GM13976 (cell line): Measurements from ENCODE around the gene RELN.

Source experiments
- DNase-seq: peaks from one replicate; pipeline ENCODE4 v3.0.0; 2012; ENCODE audit warnings: low spot score
- CTCF ChIP-seq: IDR thresholded peaks from 2 replicates; pipeline ENCODE4 v1.5.1; 2012; ENCODE audit warnings: borderline replicate concordance, mild to moderate bottlenecking; ENCODE audit not compliant: insufficient read depth; ENCODE audit errors: extremely low read depth, missing control alignments, control extremely low read depth
- in situ Hi-C: fragments of 300-500 bp; cut with MboI; formaldehyde crosslinking; loops from one replicate; pipeline ENCODE4 v1.12.0; 2022; ENCODE audit warnings: low sequenced_read_pairs, mixed read lengths, inconsistent platforms; ENCODE audit not compliant: unreplicated experiment

Gene RELN

DNA sequence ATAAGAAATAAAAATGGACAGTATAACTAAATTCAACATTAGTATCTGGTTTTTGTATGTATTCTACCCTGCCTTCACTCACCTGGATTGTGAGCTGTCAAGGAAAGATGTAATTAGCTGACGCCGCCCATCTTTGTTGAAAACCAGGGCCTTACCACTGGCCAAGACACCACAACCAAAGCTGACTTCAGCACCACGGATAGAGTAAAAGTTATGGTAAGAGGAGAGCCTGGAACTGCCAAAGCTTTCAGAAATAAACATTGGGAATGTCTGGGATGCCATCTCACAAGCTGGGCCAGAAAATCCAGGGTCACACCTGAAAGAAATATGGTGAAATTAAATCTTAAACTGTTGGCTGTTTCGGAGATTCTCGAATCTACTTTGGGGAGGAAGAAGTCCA is 353.3 kb downstream of the RELN start:
- no peak for DNase-seq
- TF ChIP-seq CTCF: no peak

DNA sequence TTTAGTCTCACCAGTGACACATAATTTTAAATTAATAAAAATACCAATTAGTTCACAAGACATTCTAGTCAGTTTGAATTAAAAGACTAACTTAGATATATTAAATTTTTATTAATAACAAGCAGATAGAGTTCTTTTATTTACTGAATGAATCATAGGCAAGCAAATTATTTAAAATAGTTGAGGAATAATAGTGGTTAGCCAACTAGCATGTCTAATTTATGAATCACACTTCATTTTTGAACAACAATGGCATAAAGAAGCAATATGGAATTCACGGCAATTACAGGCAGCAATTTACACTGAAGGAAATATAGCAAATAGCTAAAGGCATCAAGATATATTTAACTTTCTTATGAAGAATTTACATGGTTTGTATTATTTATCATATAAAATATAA is 356.5 kb downstream of the RELN start:
- no peak for DNase-seq
- in situ Hi-C loops: no loop called here

More for the DNA sequence above, 353.3 kb downstream of the RELN start:
- in situ Hi-C loops: no loop called here

GRCh38 chr7:103632005-103632639 is 357.3 kb downstream of the RELN start:
- no peak for TF ChIP-seq CTCF
- DNase-seq: no peak
- in situ Hi-C loops: no loop called here

More for the DNA sequence above, 356.5 kb downstream of the RELN start:
- no peak for TF ChIP-seq CTCF

DNA sequence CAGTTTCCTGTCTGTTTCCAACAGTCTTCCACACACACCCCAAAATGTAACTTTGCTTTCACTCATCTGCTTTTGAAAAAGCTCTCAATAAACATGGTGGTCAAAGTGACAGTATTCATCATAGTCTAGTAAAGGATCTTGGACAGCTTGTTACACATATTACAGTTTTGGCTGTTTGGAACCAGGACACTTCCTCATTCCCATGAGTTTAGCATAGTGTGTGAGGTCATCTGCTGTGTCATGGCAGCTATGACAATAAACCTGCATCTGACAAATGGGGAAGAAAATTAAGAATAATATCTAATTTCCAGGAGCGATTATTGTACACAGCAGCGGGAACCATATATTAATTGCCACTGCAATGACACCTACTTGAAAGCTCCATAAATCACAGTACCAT is 359.1 kb downstream of the RELN start:
- DNase-seq: no peak
- no peak for TF ChIP-seq CTCF
- in situ Hi-C loops: no loop called here

- in situ Hi-C loops: no loop called here
- no peak for TF ChIP-seq CTCF
- no peak for DNase-seq
Measured at GRCh38 chr7:103628742-103629141, 360.7 kb downstream of the RELN start.

- in situ Hi-C loops: no loop called here
- no peak for DNase-seq
- no peak for TF ChIP-seq CTCF
Measured at GRCh38 chr7:103626776-103627175, 362.7 kb downstream of the RELN start.

DNA sequence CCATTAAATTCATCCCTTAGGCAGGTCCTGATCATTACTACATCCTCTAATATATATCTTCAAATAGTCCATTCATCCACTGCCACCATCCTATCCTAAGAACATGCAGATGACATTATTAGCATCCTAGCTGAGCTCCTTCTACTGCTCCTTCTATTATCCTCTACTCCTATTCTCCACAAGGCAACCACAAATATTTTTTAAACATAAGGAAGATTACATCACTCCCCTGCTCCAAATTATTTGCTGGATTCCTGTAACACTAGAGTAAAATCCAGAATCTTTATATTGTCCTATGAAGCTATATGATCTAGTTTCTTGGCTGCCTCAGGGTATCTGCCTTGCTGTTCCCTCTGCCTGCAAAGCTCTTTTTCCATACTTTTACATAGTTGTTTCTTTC is 367.2 kb downstream of the RELN start:
- DNase-seq: no peak
- in situ Hi-C loops: no loop called here
- no peak for TF ChIP-seq CTCF
